SU-DHL-6 (cell line): Measurements from ENCODE around the gene PGAP6.

Experiments used
- H2AFZ ChIP-seq: fragments of 200-600 bp; sonication (generic); 2 replicates; pipeline ENCODE4 v1.6.1; 2014; ENCODE audit warnings: low read depth, mild to moderate bottlenecking, moderate library complexity, mixed read lengths, antibody characterized with exemption, low read length; ENCODE audit not compliant: severe bottlenecking
- H3F3A ChIP-seq: fragments of 200-600 bp; shearing (Covaris generic); 2 replicates; pipeline ENCODE4 v1.6.0; 2016; ENCODE audit warnings: antibody characterized with exemption, mild to moderate bottlenecking; ENCODE audit not compliant: insufficient read depth
- H3K27ac ChIP-seq: fragments of 200-600 bp; sonication (generic); 2 replicates; pipeline ENCODE4 v1.5.1; 2016; ENCODE audit warnings: low read depth, mild to moderate bottlenecking, low read length, moderate library complexity, mixed read lengths
- H3K27me3 ChIP-seq: fragments of 200-600 bp; sonication (generic), shearing (Covaris generic); 2 replicates; pipeline ENCODE4 v1.6.0; 2014; ENCODE audit warnings: mild to moderate bottlenecking, low read length
- H3K36me3 ChIP-seq: fragments of 200-600 bp; sonication (generic); 2 replicates; pipeline ENCODE4 v1.6.1; 2014; ENCODE audit warnings: mild to moderate bottlenecking, low read length, mixed read lengths
- H3K4me2 ChIP-seq: fragments of 300-600, 200-600 bp; shearing (Covaris generic), sonication (generic); 2 replicates; pipeline ENCODE4 v1.6.0; 2014; ENCODE audit warnings: low read length, low read depth, mild to moderate bottlenecking; ENCODE audit not compliant: poor library complexity, severe bottlenecking
- H3K4me3 ChIP-seq: fragments of 200-600 bp; sonication (generic); 2 replicates; pipeline ENCODE4 v1.5.1; 2014; ENCODE audit warnings: antibody characterized with exemption, low read length, mild to moderate bottlenecking, mixed read lengths; ENCODE audit not compliant: insufficient read depth, poor library complexity, severe bottlenecking
- H3K79me2 ChIP-seq: fragments of 200-600 bp; sonication (generic); 2 replicates; pipeline ENCODE4 v1.6.1; 2014; ENCODE audit warnings: mild to moderate bottlenecking, low read length, moderate library complexity; ENCODE audit not compliant: insufficient read depth
- H3K9ac ChIP-seq: fragments of 200-600 bp; sonication (generic); 2 replicates; pipeline ENCODE4 v1.7.0; 2014; ENCODE audit warnings: mild to moderate bottlenecking, low read length
- H3K9me2 ChIP-seq: fragments of 200-600 bp; sonication (generic); replicated peaks from 2 replicates; pipeline ENCODE4 v1.6.1; 2014; ENCODE audit warnings: low read length; ENCODE audit not compliant: insufficient read depth
- H3K9me3 ChIP-seq: fragments of 200-600 bp; sonication (generic); 2 replicates; pipeline ENCODE4 v1.6.1; 2014; ENCODE audit warnings: low read length, mixed read lengths; ENCODE audit not compliant: insufficient read depth
- H4K20me1 ChIP-seq: fragments of 200-600 bp; sonication (generic); 2 replicates; pipeline ENCODE4 v1.6.1; 2014; ENCODE audit warnings: low read depth, mild to moderate bottlenecking, antibody characterized with exemption, low read length, moderate library complexity, mixed read lengths
- EZH2phosphoT487 ChIP-seq: fragments of 200-600 bp; sonication (generic), shearing (Covaris generic); conservative IDR thresholded peaks from 2 replicates; pipeline ENCODE4 v1.6.1; 2018; ENCODE audit warnings: mild to moderate bottlenecking, antibody characterized with exemption, low read length, moderate library complexity, mixed read lengths
- TF ChIP-seq, protein P1 (sequence below): fragments of 200-600 bp; sonication (generic); IDR thresholded peaks from one replicate; pipeline ENCODE4 v1.5.1; 2017; ENCODE audit warnings: antibody characterized with exemption, mild to moderate bottlenecking, low read length, moderate library complexity; ENCODE audit not compliant: insufficient read depth, poor library complexity, severe bottlenecking

The PGAP6 gene

DNA sequence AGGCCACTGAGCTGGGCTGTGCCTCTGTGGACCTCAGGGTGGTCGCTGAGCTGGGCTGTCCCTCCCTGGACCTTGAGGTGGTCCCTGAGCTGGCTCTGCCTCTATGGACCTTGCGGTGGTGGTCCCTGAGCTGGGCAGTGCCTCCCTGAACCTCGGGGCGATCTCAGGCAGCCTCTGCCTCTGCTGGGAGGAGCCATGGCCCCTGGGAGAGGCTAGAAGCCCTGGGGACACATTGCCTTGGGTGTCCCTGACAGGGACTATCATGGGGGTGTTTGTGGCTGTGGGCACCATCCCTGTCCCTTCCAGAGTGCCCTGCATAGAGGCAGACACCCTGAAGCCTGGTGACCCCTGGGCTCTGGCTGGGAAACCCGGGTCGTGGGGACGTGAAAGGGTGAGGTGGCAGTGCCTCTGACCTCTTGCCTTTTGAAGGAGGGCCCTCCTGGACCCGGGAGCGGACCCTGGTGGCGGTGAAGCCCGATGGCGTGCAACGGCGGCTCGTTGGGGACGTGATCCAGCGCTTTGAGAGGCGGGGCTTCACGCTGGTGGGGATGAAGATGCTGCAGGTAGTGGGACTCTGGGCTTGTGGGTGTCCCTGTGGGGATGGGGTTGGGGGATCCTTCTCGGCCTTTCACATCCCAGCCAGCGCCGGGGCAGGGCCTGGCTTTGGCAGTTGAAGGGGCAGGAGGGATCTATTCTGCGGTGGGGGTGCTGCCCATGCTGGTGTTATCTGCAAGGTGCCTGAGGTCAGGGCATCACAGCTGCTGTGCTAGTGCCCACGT lies 17.0 kb upstream of the PGAP6 start:
- TF ChIP-seq EZH2phosphoT487, result no peak
- TF ChIP-seq, protein P1, sequence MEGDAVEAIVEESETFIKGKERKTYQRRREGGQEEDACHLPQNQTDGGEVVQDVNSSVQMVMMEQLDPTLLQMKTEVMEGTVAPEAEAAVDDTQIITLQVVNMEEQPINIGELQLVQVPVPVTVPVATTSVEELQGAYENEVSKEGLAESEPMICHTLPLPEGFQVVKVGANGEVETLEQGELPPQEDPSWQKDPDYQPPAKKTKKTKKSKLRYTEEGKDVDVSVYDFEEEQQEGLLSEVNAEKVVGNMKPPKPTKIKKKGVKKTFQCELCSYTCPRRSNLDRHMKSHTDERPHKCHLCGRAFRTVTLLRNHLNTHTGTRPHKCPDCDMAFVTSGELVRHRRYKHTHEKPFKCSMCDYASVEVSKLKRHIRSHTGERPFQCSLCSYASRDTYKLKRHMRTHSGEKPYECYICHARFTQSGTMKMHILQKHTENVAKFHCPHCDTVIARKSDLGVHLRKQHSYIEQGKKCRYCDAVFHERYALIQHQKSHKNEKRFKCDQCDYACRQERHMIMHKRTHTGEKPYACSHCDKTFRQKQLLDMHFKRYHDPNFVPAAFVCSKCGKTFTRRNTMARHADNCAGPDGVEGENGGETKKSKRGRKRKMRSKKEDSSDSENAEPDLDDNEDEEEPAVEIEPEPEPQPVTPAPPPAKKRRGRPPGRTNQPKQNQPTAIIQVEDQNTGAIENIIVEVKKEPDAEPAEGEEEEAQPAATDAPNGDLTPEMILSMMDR, result no peak
- Histone ChIP-seq H3K27me3 (no peaks in the 10 kb centered on the region), H3K4me2 (no peak overlapping the region), H3F3A (peaks cover 13% of the 10 kb centered on the region), H3K27ac (no peak overlapping the region), H3K9ac (no peak overlapping the region), H3K9me3 (no peaks in the 10 kb centered on the region), H3K36me3 (no peaks in the 10 kb centered on the region), H3K4me3 (no peak overlapping the region), H4K20me1 (no peaks in the 10 kb centered on the region), H3K9me2 (no peaks in the 10 kb centered on the region), H3K79me2 (no peaks in the 10 kb centered on the region), H2AFZ (no peak overlapping the region)

DNA sequence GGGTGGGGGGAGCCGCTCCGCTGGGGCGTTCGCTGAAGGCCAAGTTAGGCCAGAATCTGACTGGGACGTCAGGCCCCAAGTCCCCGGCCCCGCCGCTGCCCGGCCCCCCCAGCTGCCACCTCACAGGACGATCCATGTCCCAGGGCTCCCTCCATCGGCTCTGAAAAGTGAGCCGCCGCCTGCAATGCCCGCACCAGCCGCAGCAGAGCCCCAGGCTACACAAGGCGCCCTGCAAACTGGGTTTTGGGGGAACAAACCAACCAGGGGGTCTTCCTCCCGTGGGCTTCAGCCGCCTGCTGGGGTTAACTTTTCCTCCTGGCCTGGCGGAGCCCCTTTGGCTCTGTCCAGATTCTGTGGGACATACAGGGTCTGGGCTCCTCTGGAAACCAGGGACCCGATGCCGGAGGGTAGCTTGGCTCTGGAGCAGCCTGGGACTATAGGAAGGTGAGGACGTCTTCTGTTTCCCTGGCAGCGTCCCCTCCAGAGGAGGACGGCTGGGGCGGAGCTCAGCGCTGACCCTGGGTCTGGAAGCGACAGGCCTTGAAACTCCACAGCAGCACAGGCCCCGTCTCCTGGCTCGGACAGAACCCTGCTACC lies 16.1 kb upstream of the PGAP6 start:
- no peaks in the 10 kb centered on the region for H3K27me3 ChIP-seq
- H3F3A ChIP-seq, result peaks cover 13% of the 10 kb centered on the region
- H3K9me3 ChIP-seq, result no peaks in the 10 kb centered on the region
- no peaks in the 10 kb centered on the region for H4K20me1 ChIP-seq
- TF ChIP-seq, protein P1, result no peak
- no peak for TF ChIP-seq EZH2phosphoT487
- no peaks in the 10 kb centered on the region for H3K36me3 ChIP-seq
- no peak overlapping the region for H2AFZ ChIP-seq
- H3K79me2 ChIP-seq, result no peaks in the 10 kb centered on the region
- no peak overlapping the region for H3K4me2 ChIP-seq
- H3K9me2 ChIP-seq, result no peaks in the 10 kb centered on the region
- no peak overlapping the region for H3K4me3 ChIP-seq
- H3K9ac ChIP-seq, result no peak overlapping the region
- no peak overlapping the region for H3K27ac ChIP-seq

DNA sequence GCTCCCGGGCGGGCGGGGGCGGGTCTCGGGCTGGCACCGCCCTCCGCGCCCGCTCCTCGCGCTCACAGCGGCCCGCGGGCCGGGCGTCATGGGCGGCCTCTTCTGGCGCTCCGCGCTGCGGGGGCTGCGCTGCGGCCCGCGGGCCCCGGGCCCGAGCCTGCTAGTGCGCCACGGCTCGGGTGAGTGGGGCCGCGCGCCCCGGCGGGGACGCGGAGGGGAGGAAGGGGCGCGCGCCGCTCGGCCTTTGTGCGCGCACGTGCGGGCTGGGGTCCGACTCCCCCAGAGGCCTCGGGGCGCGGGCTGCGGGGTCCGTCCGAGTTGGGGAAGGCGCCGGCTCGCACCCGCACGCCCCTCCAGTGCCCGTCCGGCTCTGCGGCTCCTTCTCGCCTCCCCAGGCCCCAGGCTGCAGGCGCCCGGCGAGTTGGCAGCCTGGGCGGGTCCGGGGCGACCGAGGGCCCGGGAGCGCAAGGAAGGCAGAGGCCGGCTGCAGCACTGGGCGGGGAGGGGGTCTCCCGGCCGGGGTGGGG lies 15.4 kb upstream of the PGAP6 start, which contains the start of gene NME4:
TSS of gene NME4 (plus strand) at position 65 of the 527 bp plus-strand sequence. CDS start at position 89, 24 bp downstream.
- Histone ChIP-seq H3K27me3 (no peaks in the 10 kb centered on the region), H3K9me3 (no peaks in the 10 kb centered on the region), H4K20me1 (no peaks in the 10 kb centered on the region), H3K79me2 (no peaks in the 10 kb centered on the region), H3K4me2 (no peak within 1 kb of the TSS), H3K27ac (no peak within 1 kb of the TSS), H3K4me3 (no peak within 1 kb of the TSS), H3K9me2 (no peaks in the 10 kb centered on the region), H3K36me3 (no peaks in the 10 kb centered on the region), H2AFZ (no peak within 1 kb of the TSS), H3K9ac (no peak within 1 kb of the TSS), H3F3A (peaks cover 13% of the 10 kb centered on the region)
- no peak for TF ChIP-seq EZH2phosphoT487
- TF ChIP-seq, protein P1, result no peak
